Stimulated activated CD8-positive, alpha-beta memory T cell treated with anti-CD3 and anti-CD28 coated beads, Interleukin-12 subunit alpha, Interleukin-12 subunit beta, amount 100 ng/mL, for 1 hour (primary cell): ENCODE data around the gene HOXB5.

Source experiments
- DNase-seq: peaks from one replicate; pipeline ENCODE4 v3.0.0-alpha.2; 2020; ENCODE audit warnings: low read depth

Gene HOXB5

GRCh38 chr17:48629411-48629759 is 35.8 kb upstream of the HOXB5 start:
- DNase-seq = no peak

- no peak for DNase-seq
Measured at GRCh38 chr17:48628649-48629410, 35.3 kb upstream of the HOXB5 start.

GRCh38 chr17:48627623-48628521 is 34.3 kb upstream of the HOXB5 start:
- no peak for DNase-seq

- no peak for DNase-seq
Measured at GRCh38 chr17:48627118-48627597, 33.6 kb upstream of the HOXB5 start.

- DNase-seq = no peak
Measured at GRCh38 chr17:48626245-48627117, 32.9 kb upstream of the HOXB5 start, which contains the start of gene HOXB9. TSS of gene HOXB9 (minus strand) at chr17:48626358. CDS start at chr17:48626269, 89 bp downstream.

GRCh38 chr17:48625495-48626244 is 32.1 kb upstream of the HOXB5 start:
- DNase-seq = no peak

GRCh38 chr17:48624544-48625494 is 31.2 kb upstream of the HOXB5 start:
- DNase-seq = no peak

- no peak for DNase-seq
Measured at GRCh38 chr17:48624118-48624517, 30.5 kb upstream of the HOXB5 start.

GRCh38 chr17:48623583-48623982 is 30.0 kb upstream of the HOXB5 start:
- no peak for DNase-seq

- DNase-seq = no peak
Measured at GRCh38 chr17:48622857-48623256, 29.3 kb upstream of the HOXB5 start.

GRCh38 chr17:48621410-48622392 is 28.1 kb upstream of the HOXB5 start:
- DNase-seq = no peak

GRCh38 chr17:48620461-48621139 is 27.0 kb upstream of the HOXB5 start:
- no peak for DNase-seq

- no peak for DNase-seq
Measured at GRCh38 chr17:48619826-48620449, 26.4 kb upstream of the HOXB5 start.

GRCh38 chr17:48618256-48618896 is 24.8 kb upstream of the HOXB5 start:
- peak; percentile 74 for DNase-seq

- DNase-seq = no peak
Measured at GRCh38 chr17:48617471-48618255, 24.1 kb upstream of the HOXB5 start.

GRCh38 chr17:48616717-48617470 is 23.3 kb upstream of the HOXB5 start:
- no peak for DNase-seq
